Cardiac muscle cell (in vitro differentiated cells and primary cell): Measurements from ENCODE around the gene TBX18. TPM values are rescaled to one million over a fixed set of nuclear protein-coding genes. Genes with fewer than 3 reads are reported as not detected.

Source experiments
- DNase-seq, 2 donors: peaks; one replicate each; pipeline versions ENCODE4 v3.0.0 to v3.0.0-alpha.2; 2010 to 2017; ENCODE audit warnings: low read depth in 1 of 2, low spot score in 1 of 2
- H3K27ac ChIP-seq: fragments of 200-600 bp; sonication (generic); 2 replicates; pipeline ENCODE4 v1.5.1; 2016
- H3K27me3 ChIP-seq: fragments of 200-600 bp; sonication (generic); 2 replicates; pipeline ENCODE4 v1.6.0; 2016; ENCODE audit warnings: control low read depth
- H3K36me3 ChIP-seq: fragments of 200-600 bp; sonication (generic); 2 replicates; pipeline ENCODE4 v1.5.1; 2016; ENCODE audit warnings: control low read depth
- H3K4me1 ChIP-seq: fragments of 200-600 bp; sonication (generic); 2 replicates; pipeline ENCODE4 v1.8.1; 2017; ENCODE audit warnings: low read depth, mild to moderate bottlenecking, mixed run types
- H3K4me3 ChIP-seq: fragments of 200-600 bp; sonication (generic); 2 replicates; pipeline ENCODE4 v1.5.1; 2016; ENCODE audit warnings: mild to moderate bottlenecking
- H3K9me3 ChIP-seq: fragments of 200-600 bp; sonication (generic); 2 replicates; pipeline ENCODE4 v1.5.1; 2017; ENCODE audit warnings: low read depth, mild to moderate bottlenecking, control low read depth
- polyA plus RNA-seq: library from polyadenylated mRNA; unstranded; fragments of >200 nt; fragmentation: Nextera tagmentation; extraction: Ambion mirVana; gene quantifications from 2 replicates; pipeline ENCODE4 v1.2.1, GENCODE V29; 2016
- total RNA-seq: library from RNA; depleted of rRNA; stranded (reverse); fragments of >200 nt; gene quantifications from 2 replicates; pipeline ENCODE4 v1.2.3, GENCODE V29; 2016
- TF ChIP-seq, protein P1 (sequence below): IDR thresholded peaks from 2 replicates; pipeline ENCODE4 v1.5.1; 2012; ENCODE audit warnings: low read depth, mild to moderate bottlenecking, low read length

Gene TBX18
- total and polyA plus RNA-seq, 2 experiments from 2014 or later = 1.2 to 5.5 TPM

DNA sequence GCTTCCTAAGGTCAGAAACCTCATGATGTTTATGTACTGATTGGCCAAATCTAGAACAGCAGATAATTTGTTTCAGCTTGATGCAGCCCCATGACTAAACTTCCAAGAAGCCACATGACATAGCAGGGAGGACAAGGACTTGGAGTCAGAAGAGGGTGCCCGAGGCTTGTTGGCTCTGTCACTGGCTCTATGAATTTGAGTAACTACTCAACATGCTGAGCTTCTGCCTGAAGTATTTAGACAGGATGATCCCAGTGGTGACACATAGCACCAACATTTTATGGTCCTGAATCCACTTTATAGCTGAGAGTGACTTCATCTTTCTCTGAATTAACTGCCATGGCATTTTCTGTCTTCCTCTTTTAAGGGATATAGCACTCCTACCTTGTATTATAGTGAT lies 13.5 kb upstream of the TBX18 start:
- no peaks in the 10 kb centered on the region for H3K9me3 ChIP-seq
- H3K36me3 ChIP-seq = no peaks in the 10 kb centered on the region
- H3K27ac ChIP-seq = no peak overlapping the region
- no peak overlapping the region for H3K4me3 ChIP-seq
- no peaks in the 10 kb centered on the region for H3K4me1 ChIP-seq
- peaks cover 100% of the 10 kb centered on the region for H3K27me3 ChIP-seq
- TF ChIP-seq, protein P1, sequence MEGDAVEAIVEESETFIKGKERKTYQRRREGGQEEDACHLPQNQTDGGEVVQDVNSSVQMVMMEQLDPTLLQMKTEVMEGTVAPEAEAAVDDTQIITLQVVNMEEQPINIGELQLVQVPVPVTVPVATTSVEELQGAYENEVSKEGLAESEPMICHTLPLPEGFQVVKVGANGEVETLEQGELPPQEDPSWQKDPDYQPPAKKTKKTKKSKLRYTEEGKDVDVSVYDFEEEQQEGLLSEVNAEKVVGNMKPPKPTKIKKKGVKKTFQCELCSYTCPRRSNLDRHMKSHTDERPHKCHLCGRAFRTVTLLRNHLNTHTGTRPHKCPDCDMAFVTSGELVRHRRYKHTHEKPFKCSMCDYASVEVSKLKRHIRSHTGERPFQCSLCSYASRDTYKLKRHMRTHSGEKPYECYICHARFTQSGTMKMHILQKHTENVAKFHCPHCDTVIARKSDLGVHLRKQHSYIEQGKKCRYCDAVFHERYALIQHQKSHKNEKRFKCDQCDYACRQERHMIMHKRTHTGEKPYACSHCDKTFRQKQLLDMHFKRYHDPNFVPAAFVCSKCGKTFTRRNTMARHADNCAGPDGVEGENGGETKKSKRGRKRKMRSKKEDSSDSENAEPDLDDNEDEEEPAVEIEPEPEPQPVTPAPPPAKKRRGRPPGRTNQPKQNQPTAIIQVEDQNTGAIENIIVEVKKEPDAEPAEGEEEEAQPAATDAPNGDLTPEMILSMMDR = no peak
- no peak for DNase-seq

DNA sequence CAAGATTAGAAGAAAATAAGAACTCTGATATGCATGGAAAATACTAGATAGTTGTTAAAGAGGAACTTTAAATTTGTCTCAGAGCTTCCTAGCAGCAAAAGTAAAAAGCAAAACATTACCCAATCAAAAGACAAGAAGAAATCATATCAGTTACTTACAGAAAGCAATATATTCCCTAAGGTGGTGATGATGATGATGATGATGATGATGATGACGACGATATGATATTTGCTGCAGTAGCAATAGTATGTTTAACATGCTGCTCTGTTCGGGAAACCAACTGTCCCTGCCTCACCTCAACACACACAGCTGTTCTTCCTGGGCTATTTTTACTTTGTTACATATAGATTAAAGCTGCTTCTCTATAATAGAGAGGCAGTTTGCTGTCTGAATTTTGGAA lies 12.0 kb upstream of the TBX18 start:
- no peak overlapping the region for H3K4me3 ChIP-seq
- no peak for DNase-seq
- H3K36me3 ChIP-seq = no peaks in the 10 kb centered on the region
- H3K27me3 ChIP-seq = peaks cover 100% of the 10 kb centered on the region
- TF ChIP-seq, protein P1 = no peak
- H3K9me3 ChIP-seq = no peaks in the 10 kb centered on the region
- no peaks in the 10 kb centered on the region for H3K4me1 ChIP-seq
- no peak overlapping the region for H3K27ac ChIP-seq

DNA sequence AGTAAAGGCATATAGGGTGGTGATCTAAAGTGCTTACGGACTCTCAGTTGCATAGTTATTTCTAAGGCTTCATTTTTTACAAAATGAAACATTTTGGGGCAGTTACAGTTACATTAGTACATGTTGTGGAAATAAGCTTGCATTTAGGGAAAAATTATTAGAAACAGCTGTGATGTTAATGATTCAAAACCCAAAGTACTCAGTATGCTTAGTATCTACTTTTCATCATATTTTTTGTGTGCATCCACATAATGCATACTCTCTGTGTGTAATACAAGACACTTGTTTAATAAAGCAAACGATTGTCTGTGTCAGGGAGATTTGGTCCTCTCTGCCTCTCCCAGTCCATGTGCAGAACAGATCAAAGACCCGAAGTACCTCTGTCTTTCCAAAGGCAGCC lies 11.4 kb upstream of the TBX18 start:
- TF ChIP-seq, protein P1 = no peak
- peaks cover 100% of the 10 kb centered on the region for H3K27me3 ChIP-seq
- H3K9me3 ChIP-seq = no peaks in the 10 kb centered on the region
- no peak overlapping the region for H3K4me3 ChIP-seq
- no peak for DNase-seq
- no peaks in the 10 kb centered on the region for H3K4me1 ChIP-seq
- H3K36me3 ChIP-seq = no peaks in the 10 kb centered on the region
- no peak overlapping the region for H3K27ac ChIP-seq

DNA sequence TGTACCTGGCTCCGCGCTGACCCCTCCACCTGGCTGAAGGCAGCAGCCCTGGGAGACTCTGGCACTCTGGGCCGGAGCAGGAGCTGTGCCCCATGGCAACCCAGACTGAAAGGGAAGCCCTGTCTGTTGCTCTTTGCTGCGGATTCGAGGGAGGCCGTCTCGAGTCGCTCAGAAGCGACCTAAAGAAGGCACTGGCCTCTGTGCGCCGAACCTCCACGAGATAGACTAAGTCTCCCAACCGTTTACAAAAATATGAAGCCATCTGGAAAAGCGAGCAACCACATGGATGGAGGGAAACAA lies 10.5 kb upstream of the TBX18 start:
- Histone ChIP-seq H3K4me1 (no peaks in the 10 kb centered on the region), H3K9me3 (no peaks in the 10 kb centered on the region), H3K4me3 (peak overlapping the region; percentile 32), H3K27me3 (peaks cover 100% of the 10 kb centered on the region), H3K27ac (no peak overlapping the region), H3K36me3 (no peaks in the 10 kb centered on the region)
- no peak for DNase-seq
- TF ChIP-seq, protein P1 = no peak

DNA sequence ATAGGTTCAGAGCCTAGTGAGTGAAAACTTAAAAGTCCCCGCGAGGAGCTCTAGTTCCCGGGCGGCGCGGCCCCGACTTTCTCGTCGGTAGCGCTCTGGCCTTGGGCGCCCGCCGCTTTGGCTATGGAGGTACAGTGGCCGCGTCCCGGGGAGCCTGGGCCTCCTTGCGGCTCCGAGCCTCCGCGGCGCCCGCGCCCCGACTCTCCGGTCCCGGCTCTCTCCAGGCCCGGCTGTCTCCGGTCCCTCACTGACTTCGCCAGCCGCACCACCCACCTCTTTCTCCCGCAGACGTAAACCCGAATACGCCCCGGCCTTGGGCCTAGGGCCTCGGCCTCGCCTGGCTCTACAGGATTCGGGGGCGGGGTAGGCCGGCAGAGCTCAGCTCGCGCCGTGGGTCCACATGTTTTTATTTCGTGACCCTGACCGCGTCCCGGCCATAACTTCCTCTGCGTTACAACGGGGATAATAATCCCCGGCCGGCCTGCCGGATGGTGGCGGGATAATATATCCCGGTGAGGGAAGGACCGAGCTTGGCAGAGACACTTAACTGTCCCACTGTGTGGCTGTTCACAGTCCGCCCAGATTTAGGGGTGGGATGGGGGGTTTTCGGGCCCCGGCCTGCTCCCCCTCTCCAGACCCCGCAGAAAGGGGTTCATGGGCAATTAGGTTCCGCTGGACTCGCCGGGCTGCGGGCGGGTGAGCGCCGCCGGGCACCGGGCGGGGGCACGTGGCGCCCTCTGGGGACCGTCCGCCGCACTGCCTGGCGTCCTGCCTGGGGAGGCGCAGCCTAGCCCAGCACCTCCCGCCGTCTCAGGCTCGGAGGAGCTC lies 10.0 kb upstream of the TBX18 start:
- H3K9me3 ChIP-seq = no peaks in the 10 kb centered on the region
- H3K4me1 ChIP-seq = no peaks in the 10 kb centered on the region
- H3K27ac ChIP-seq = no peak overlapping the region
- peaks cover 100% of the 10 kb centered on the region for H3K27me3 ChIP-seq
- peak; percentile 65 to 84 for DNase-seq
- peak overlapping the region; percentile 32 for H3K4me3 ChIP-seq
- H3K36me3 ChIP-seq = no peaks in the 10 kb centered on the region
- TF ChIP-seq, protein P1 = peak; percentile 80
